ENCODE data around the gene ATPAF1.

The ATPAF1 gene

GRCh38 chr1:46603858-46604549 lies 64.2 kb downstream of the ATPAF1 start, which contains the start of gene MKNK1:
Gene MKNK1, minus strand, starts transcription at chr1:46604268. Its CDS starts 20,941 bp downstream, at chr1:46583327.
- peak; percentile 84 to 95 for DNase-seq (ENCODE audit: low read depth in 1 of 2, low spot score in 1 of 2)
- in situ Hi-C loops (cut with HindIII; ENCODE audit: low pct_unique_long_range_greater_than_20kb, low sequenced_read_pairs) = no loop called here
- TF ChIP-seq JUND (IDR thresholded peaks at IDR 0.05; ENCODE audit: low read depth) = no peak

GRCh38 chr1:46603481-46603857 lies 64.7 kb downstream of the ATPAF1 start:
- TF ChIP-seq JUND (IDR thresholded peaks at IDR 0.05; ENCODE audit: low read depth) = no peak
- DNase-seq (ENCODE audit: low read depth in 1 of 2, low spot score in 1 of 2) = peak in 1 of 2 experiments; percentile 8
- in situ Hi-C loops (cut with HindIII; ENCODE audit: low pct_unique_long_range_greater_than_20kb, low sequenced_read_pairs) = no loop called here

GRCh38 chr1:46601257-46602007 lies 66.7 kb downstream of the ATPAF1 start:
- in situ Hi-C loops (cut with HindIII; ENCODE audit: low pct_unique_long_range_greater_than_20kb, low sequenced_read_pairs) = no loop called here
- DNase-seq (ENCODE audit: low read depth in 1 of 2, low spot score in 1 of 2) = no peak
- TF ChIP-seq JUND (IDR thresholded peaks at IDR 0.05; ENCODE audit: low read depth) = no peak

- in situ Hi-C loops (cut with HindIII; ENCODE audit: low pct_unique_long_range_greater_than_20kb, low sequenced_read_pairs) = no loop called here
- TF ChIP-seq JUND (IDR thresholded peaks at IDR 0.05; ENCODE audit: low read depth) = no peak
- DNase-seq (ENCODE audit: low read depth in 1 of 2, low spot score in 1 of 2) = no peak
These were observed 68.8 kb downstream of the ATPAF1 start for GRCh38 chr1:46599059-46599970.

GRCh38 chr1:46596846-46597245 lies 71.3 kb downstream of the ATPAF1 start:
- in situ Hi-C loops (cut with HindIII; ENCODE audit: low pct_unique_long_range_greater_than_20kb, low sequenced_read_pairs) = no loop called here
- no peak for DNase-seq (ENCODE audit: low read depth in 1 of 2, low spot score in 1 of 2)
- TF ChIP-seq JUND (IDR thresholded peaks at IDR 0.05; ENCODE audit: low read depth) = no peak

GRCh38 chr1:46596036-46596435 lies 72.1 kb downstream of the ATPAF1 start:
- DNase-seq (ENCODE audit: low read depth in 1 of 2, low spot score in 1 of 2) = no peak
- in situ Hi-C loops (cut with HindIII; ENCODE audit: low pct_unique_long_range_greater_than_20kb, low sequenced_read_pairs) = no loop called here
- no peak for TF ChIP-seq JUND (IDR thresholded peaks at IDR 0.05; ENCODE audit: low read depth)

- in situ Hi-C loops (cut with HindIII; ENCODE audit: low pct_unique_long_range_greater_than_20kb, low sequenced_read_pairs) = no loop called here
- DNase-seq (ENCODE audit: low read depth in 1 of 2, low spot score in 1 of 2) = no peak
- no peak for TF ChIP-seq JUND (IDR thresholded peaks at IDR 0.05; ENCODE audit: low read depth)
These were observed 73.0 kb downstream of the ATPAF1 start for GRCh38 chr1:46595127-46595526.

GRCh38 chr1:46594063-46594462 lies 74.1 kb downstream of the ATPAF1 start:
- DNase-seq (ENCODE audit: low read depth in 1 of 2, low spot score in 1 of 2) = no peak
- in situ Hi-C loops (cut with HindIII; ENCODE audit: low pct_unique_long_range_greater_than_20kb, low sequenced_read_pairs) = no loop called here
- no peak for TF ChIP-seq JUND (IDR thresholded peaks at IDR 0.05; ENCODE audit: low read depth)

- in situ Hi-C loops (cut with HindIII; ENCODE audit: low pct_unique_long_range_greater_than_20kb, low sequenced_read_pairs) = no loop called here
- no peak for DNase-seq (ENCODE audit: low read depth in 1 of 2, low spot score in 1 of 2)
- TF ChIP-seq JUND (IDR thresholded peaks at IDR 0.05; ENCODE audit: low read depth) = no peak
These were observed 75.3 kb downstream of the ATPAF1 start for GRCh38 chr1:46592823-46593222.

GRCh38 chr1:46589529-46589928 lies 78.6 kb downstream of the ATPAF1 start:
- TF ChIP-seq JUND (IDR thresholded peaks at IDR 0.05; ENCODE audit: low read depth) = no peak

GRCh38 chr1:46587069-46587468 lies 81.1 kb downstream of the ATPAF1 start:
- TF ChIP-seq JUND (IDR thresholded peaks at IDR 0.05; ENCODE audit: low read depth) = no peak
- DNase-seq (ENCODE audit: low read depth in 1 of 2, low spot score in 1 of 2) = no peak

More at GRCh38 chr1:46589529-46589928, 78.6 kb downstream of the ATPAF1 start:
- in situ Hi-C loops (cut with HindIII; ENCODE audit: low pct_unique_long_range_greater_than_20kb, low sequenced_read_pairs) = no loop called here
- no peak for DNase-seq (ENCODE audit: low read depth in 1 of 2, low spot score in 1 of 2)

GRCh38 chr1:46585312-46585938 lies 82.7 kb downstream of the ATPAF1 start:
- no peak for TF ChIP-seq JUND (IDR thresholded peaks at IDR 0.05; ENCODE audit: low read depth)
- in situ Hi-C loops (cut with HindIII; ENCODE audit: low pct_unique_long_range_greater_than_20kb, low sequenced_read_pairs) = no loop called here
- DNase-seq (ENCODE audit: low read depth in 1 of 2, low spot score in 1 of 2) = no peak

More at GRCh38 chr1:46587069-46587468, 81.1 kb downstream of the ATPAF1 start:
- in situ Hi-C loops (cut with HindIII; ENCODE audit: low pct_unique_long_range_greater_than_20kb, low sequenced_read_pairs) = no loop called here

Data from T47D (cell line).